OCI-M2 (cell line): Measurements from ENCODE around the gene AJAP1.
"Not testable (repeated sequence)": the region's sequence is repeated elsewhere in the genome, so short reads cannot be mapped to it uniquely, and the experiment has no call there.

Experiments
- DNase-seq: peaks from one replicate; lab custom pipeline; 2025; ENCODE audit not compliant: unreplicated experiment; lab: John Stamatoyannopoulos, UW

The AJAP1 gene

GRCh38 chr1:4656533-4657140 lies 2.2 kb downstream of the AJAP1 start:
- DNase-seq, result no peak

GRCh38 chr1:4657244-4657789 lies 2.9 kb downstream of the AJAP1 start:
- no peak for DNase-seq

GRCh38 chr1:4657960-4658541 lies 3.6 kb downstream of the AJAP1 start:
- no peak for DNase-seq

- no peak for DNase-seq
These were observed 4.5 kb downstream of the AJAP1 start for GRCh38 chr1:4658643-4659628.

GRCh38 chr1:4660917-4661594 lies 6.6 kb downstream of the AJAP1 start:
- DNase-seq, result no peak

- DNase-seq, result no peak
These were observed 7.1 kb downstream of the AJAP1 start for GRCh38 chr1:4661595-4661917.

- DNase-seq, result no peak
These were observed 7.8 kb downstream of the AJAP1 start for GRCh38 chr1:4662168-4662567.

- no peak for DNase-seq
These were observed 8.3 kb downstream of the AJAP1 start for GRCh38 chr1:4662723-4663122.

GRCh38 chr1:4664095-4664494 lies 9.7 kb downstream of the AJAP1 start:
- no peak for DNase-seq

GRCh38 chr1:4664606-4665005 lies 10.2 kb downstream of the AJAP1 start:
- DNase-seq, result no peak

- no peak for DNase-seq
These were observed 11.0 kb downstream of the AJAP1 start for GRCh38 chr1:4665456-4665855.

GRCh38 chr1:4666683-4667082 lies 12.3 kb downstream of the AJAP1 start:
- not testable (repeated sequence) for DNase-seq

GRCh38 chr1:4668743-4669700 lies 14.6 kb downstream of the AJAP1 start:
- DNase-seq, result no peak

- no peak for DNase-seq
These were observed 15.9 kb downstream of the AJAP1 start for GRCh38 chr1:4670265-4670664.

GRCh38 chr1:4671828-4672227 lies 17.4 kb downstream of the AJAP1 start:
- DNase-seq, result no peak

GRCh38 chr1:4673494-4673893 lies 19.1 kb downstream of the AJAP1 start:
- DNase-seq, result no peak

GRCh38 chr1:4674117-4674516 lies 19.7 kb downstream of the AJAP1 start:
- no peak for DNase-seq

GRCh38 chr1:4674676-4675075 lies 20.3 kb downstream of the AJAP1 start:
- DNase-seq, result no peak

- no peak for DNase-seq
These were observed 21.2 kb downstream of the AJAP1 start for GRCh38 chr1:4675454-4676186.
